ENCODE results near the gene SASS6.

The SASS6 gene

GRCh38 chr1:100142343-100142742 is 9.6 kb upstream of the SASS6 start:
- H3K36me3 ChIP-seq (ENCODE audit: control insufficient read depth, insufficient read depth, low read length) = peaks cover 28% of the 10 kb centered on the region
- no peaks in the 10 kb centered on the region for H3K4me1 ChIP-seq (ENCODE audit: control insufficient read depth, insufficient read depth, low read length)
- H3K27ac ChIP-seq (ENCODE audit: low read depth, low read length) = no peak overlapping the region
- H3K27me3 ChIP-seq (ENCODE audit: control insufficient read depth, insufficient read depth, low read length) = no peaks in the 10 kb centered on the region
- no peak overlapping the region for H3K9ac ChIP-seq (ENCODE audit: low read length)
- H3K4me3 ChIP-seq (ENCODE audit: low read length) = no peak overlapping the region

- no peak overlapping the region for H3K9ac ChIP-seq (ENCODE audit: low read length)
- no peaks in the 10 kb centered on the region for H3K27me3 ChIP-seq (ENCODE audit: control insufficient read depth, insufficient read depth, low read length)
- no peak overlapping the region for H3K27ac ChIP-seq (ENCODE audit: low read depth, low read length)
- H3K36me3 ChIP-seq (ENCODE audit: control insufficient read depth, insufficient read depth, low read length) = peaks cover 28% of the 10 kb centered on the region
- H3K4me1 ChIP-seq (ENCODE audit: control insufficient read depth, insufficient read depth, low read length) = no peaks in the 10 kb centered on the region
- H3K4me3 ChIP-seq (ENCODE audit: low read length) = no peak overlapping the region
These were observed 8.5 kb upstream of the SASS6 start for GRCh38 chr1:100141192-100141591.

- Histone ChIP-seq H3K27me3 (ENCODE audit: control insufficient read depth, insufficient read depth, low read length) (no peaks in the 10 kb centered on the region), H3K4me3 (ENCODE audit: low read length) (no peak overlapping the region), H3K27ac (ENCODE audit: low read depth, low read length) (no peak overlapping the region), H3K36me3 (ENCODE audit: control insufficient read depth, insufficient read depth, low read length) (peaks cover 15% of the 10 kb centered on the region), H3K4me1 (ENCODE audit: control insufficient read depth, insufficient read depth, low read length) (no peaks in the 10 kb centered on the region), H3K9ac (ENCODE audit: low read length) (no peak overlapping the region)
These were observed 4.9 kb upstream of the SASS6 start for GRCh38 chr1:100137602-100138001.

GRCh38 chr1:100134872-100135271 is 2.1 kb upstream of the SASS6 start:
- H3K27ac ChIP-seq (ENCODE audit: low read depth, low read length) = no peak overlapping the region
- no peak overlapping the region for H3K4me3 ChIP-seq (ENCODE audit: low read length)

GRCh38 chr1:100131623-100132022 is 1.1 kb downstream of the SASS6 start:
- Histone ChIP-seq H3K36me3 (ENCODE audit: control insufficient read depth, insufficient read depth, low read length) (no peaks in the 10 kb centered on the region), H3K4me3 (ENCODE audit: low read length) (no peak overlapping the region), H3K27me3 (ENCODE audit: control insufficient read depth, insufficient read depth, low read length) (no peaks in the 10 kb centered on the region), H3K9ac (ENCODE audit: low read length) (no peak overlapping the region), H3K4me1 (ENCODE audit: control insufficient read depth, insufficient read depth, low read length) (peaks cover 5% of the 10 kb centered on the region), H3K27ac (ENCODE audit: low read depth, low read length) (no peak overlapping the region)

More at GRCh38 chr1:100134872-100135271, 2.1 kb upstream of the SASS6 start:
- Histone ChIP-seq H3K27me3 (ENCODE audit: control insufficient read depth, insufficient read depth, low read length) (no peaks in the 10 kb centered on the region), H3K9ac (ENCODE audit: low read length) (no peak overlapping the region), H3K36me3 (ENCODE audit: control insufficient read depth, insufficient read depth, low read length) (peaks cover 11% of the 10 kb centered on the region), H3K4me1 (ENCODE audit: control insufficient read depth, insufficient read depth, low read length) (peaks cover 5% of the 10 kb centered on the region)

- Histone ChIP-seq H3K36me3 (ENCODE audit: control insufficient read depth, insufficient read depth, low read length) (no peaks in the 10 kb centered on the region), H3K4me1 (ENCODE audit: control insufficient read depth, insufficient read depth, low read length) (peaks cover 5% of the 10 kb centered on the region), H3K27ac (ENCODE audit: low read depth, low read length) (no peak overlapping the region), H3K27me3 (ENCODE audit: control insufficient read depth, insufficient read depth, low read length) (no peaks in the 10 kb centered on the region), H3K4me3 (ENCODE audit: low read length) (no peak overlapping the region), H3K9ac (ENCODE audit: low read length) (no peak overlapping the region)
These were observed 2.1 kb downstream of the SASS6 start for GRCh38 chr1:100130552-100131077.

GRCh38 chr1:100127226-100127625 is 5.5 kb downstream of the SASS6 start:
- no peaks in the 10 kb centered on the region for H3K36me3 ChIP-seq (ENCODE audit: control insufficient read depth, insufficient read depth, low read length)
- H3K27me3 ChIP-seq (ENCODE audit: control insufficient read depth, insufficient read depth, low read length) = no peaks in the 10 kb centered on the region
- H3K4me3 ChIP-seq (ENCODE audit: low read length) = no peak overlapping the region
- no peak overlapping the region for H3K9ac ChIP-seq (ENCODE audit: low read length)
- H3K27ac ChIP-seq (ENCODE audit: low read depth, low read length) = no peak overlapping the region
- peaks cover 3% of the 10 kb centered on the region for H3K4me1 ChIP-seq (ENCODE audit: control insufficient read depth, insufficient read depth, low read length)

- H3K36me3 ChIP-seq (ENCODE audit: control insufficient read depth, insufficient read depth, low read length) = peaks cover 4% of the 10 kb centered on the region
- H3K4me1 ChIP-seq (ENCODE audit: control insufficient read depth, insufficient read depth, low read length) = no peaks in the 10 kb centered on the region
- no peak overlapping the region for H3K27ac ChIP-seq (ENCODE audit: low read depth, low read length)
- H3K4me3 ChIP-seq (ENCODE audit: low read length) = no peak overlapping the region
- H3K27me3 ChIP-seq (ENCODE audit: control insufficient read depth, insufficient read depth, low read length) = no peaks in the 10 kb centered on the region
- H3K9ac ChIP-seq (ENCODE audit: low read length) = no peak overlapping the region
These were observed 10.6 kb downstream of the SASS6 start for GRCh38 chr1:100122177-100122576.

GRCh38 chr1:100115524-100115923 is 17.2 kb downstream of the SASS6 start:
- Histone ChIP-seq H3K36me3 (ENCODE audit: control insufficient read depth, insufficient read depth, low read length) (peaks cover 4% of the 10 kb centered on the region), H3K4me1 (ENCODE audit: control insufficient read depth, insufficient read depth, low read length) (no peaks in the 10 kb centered on the region), H3K9ac (ENCODE audit: low read length) (no peak overlapping the region), H3K4me3 (ENCODE audit: low read length) (no peak overlapping the region), H3K27ac (ENCODE audit: low read depth, low read length) (no peak overlapping the region), H3K27me3 (ENCODE audit: control insufficient read depth, insufficient read depth, low read length) (no peaks in the 10 kb centered on the region)

- H3K27me3 ChIP-seq (ENCODE audit: control insufficient read depth, insufficient read depth, low read length) = no peaks in the 10 kb centered on the region
- no peak overlapping the region for H3K9ac ChIP-seq (ENCODE audit: low read length)
- H3K27ac ChIP-seq (ENCODE audit: low read depth, low read length) = no peak overlapping the region
- H3K4me3 ChIP-seq (ENCODE audit: low read length) = no peak overlapping the region
- H3K4me1 ChIP-seq (ENCODE audit: control insufficient read depth, insufficient read depth, low read length) = no peaks in the 10 kb centered on the region
- H3K36me3 ChIP-seq (ENCODE audit: control insufficient read depth, insufficient read depth, low read length) = peaks cover 2% of the 10 kb centered on the region
These were observed 23.1 kb downstream of the SASS6 start for GRCh38 chr1:100109554-100110066.

- Histone ChIP-seq H3K4me3 (ENCODE audit: low read length) (no peak overlapping the region), H3K36me3 (ENCODE audit: control insufficient read depth, insufficient read depth, low read length) (peaks cover 2% of the 10 kb centered on the region), H3K9ac (ENCODE audit: low read length) (no peak overlapping the region), H3K4me1 (ENCODE audit: control insufficient read depth, insufficient read depth, low read length) (no peaks in the 10 kb centered on the region), H3K27me3 (ENCODE audit: control insufficient read depth, insufficient read depth, low read length) (no peaks in the 10 kb centered on the region), H3K27ac (ENCODE audit: low read depth, low read length) (no peak overlapping the region)
These were observed 25.0 kb downstream of the SASS6 start for GRCh38 chr1:100107696-100108095.

- H3K27me3 ChIP-seq (ENCODE audit: control insufficient read depth, insufficient read depth, low read length) = no peaks in the 10 kb centered on the region
- no peak overlapping the region for H3K9ac ChIP-seq (ENCODE audit: low read length)
- no peaks in the 10 kb centered on the region for H3K4me1 ChIP-seq (ENCODE audit: control insufficient read depth, insufficient read depth, low read length)
- peaks cover 7% of the 10 kb centered on the region for H3K36me3 ChIP-seq (ENCODE audit: control insufficient read depth, insufficient read depth, low read length)
- H3K27ac ChIP-seq (ENCODE audit: low read depth, low read length) = no peak overlapping the region
- H3K4me3 ChIP-seq (ENCODE audit: low read length) = no peak overlapping the region
These were observed 31.2 kb downstream of the SASS6 start for GRCh38 chr1:100101564-100101963.

- Histone ChIP-seq H3K27ac (ENCODE audit: low read depth, low read length) (no peak overlapping the region), H3K9ac (ENCODE audit: low read length) (no peak overlapping the region), H3K36me3 (ENCODE audit: control insufficient read depth, insufficient read depth, low read length) (peaks cover 5% of the 10 kb centered on the region), H3K27me3 (ENCODE audit: control insufficient read depth, insufficient read depth, low read length) (no peaks in the 10 kb centered on the region), H3K4me1 (ENCODE audit: control insufficient read depth, insufficient read depth, low read length) (no peaks in the 10 kb centered on the region), H3K4me3 (ENCODE audit: low read length) (no peak overlapping the region)
These were observed 32.5 kb downstream of the SASS6 start for GRCh38 chr1:100100202-100100601.
